Stimulated activated CD4-positive, alpha-beta T cell treated with anti-CD3 and anti-CD28 coated beads, Interleukin-1b, Interleukin-23, amount 100 ng/mL, for 48 hours (primary cell): ENCODE measurements around the gene PYGB.
"Not testable (repeated sequence)": the region's sequence is repeated elsewhere in the genome, so short reads cannot be mapped to it uniquely, and the experiment has no call there.

Experiments used
- DNase-seq: peaks from one replicate; pipeline ENCODE4 v3.0.0-alpha.2; 2020

PYGB gene

DNA sequence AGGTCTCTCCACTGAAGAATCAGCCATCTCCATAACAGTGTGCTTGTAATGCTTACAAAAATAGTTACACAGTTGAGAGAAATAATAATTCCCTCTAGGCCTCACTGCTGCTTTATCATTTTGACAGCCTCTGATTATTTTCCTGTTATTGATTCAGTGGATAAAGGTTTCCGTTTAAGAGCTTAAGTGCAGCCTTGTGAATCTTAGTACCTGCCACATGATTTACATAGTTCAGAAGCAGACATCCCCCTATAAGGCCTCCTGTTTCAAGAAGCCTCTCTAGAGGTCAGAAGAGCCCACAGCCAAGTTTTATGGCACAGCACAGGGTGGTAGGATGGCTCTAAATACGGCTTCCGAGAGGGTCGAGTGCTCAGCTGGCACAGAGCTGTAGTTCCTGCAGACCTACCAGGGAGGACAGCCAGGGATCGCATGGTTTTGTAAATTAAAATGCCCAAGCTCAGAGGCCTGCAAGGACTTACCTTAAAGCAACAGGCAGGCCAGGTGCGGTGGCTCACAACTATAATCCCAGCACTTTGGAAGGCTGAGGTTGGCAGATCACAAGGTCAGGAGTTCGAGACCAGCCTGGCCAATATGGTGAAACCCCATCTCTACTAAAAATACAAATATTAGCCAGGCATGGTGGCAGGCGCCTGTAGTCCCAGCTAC lies 17.6 kb upstream of the PYGB start:
- no peak for DNase-seq

DNA sequence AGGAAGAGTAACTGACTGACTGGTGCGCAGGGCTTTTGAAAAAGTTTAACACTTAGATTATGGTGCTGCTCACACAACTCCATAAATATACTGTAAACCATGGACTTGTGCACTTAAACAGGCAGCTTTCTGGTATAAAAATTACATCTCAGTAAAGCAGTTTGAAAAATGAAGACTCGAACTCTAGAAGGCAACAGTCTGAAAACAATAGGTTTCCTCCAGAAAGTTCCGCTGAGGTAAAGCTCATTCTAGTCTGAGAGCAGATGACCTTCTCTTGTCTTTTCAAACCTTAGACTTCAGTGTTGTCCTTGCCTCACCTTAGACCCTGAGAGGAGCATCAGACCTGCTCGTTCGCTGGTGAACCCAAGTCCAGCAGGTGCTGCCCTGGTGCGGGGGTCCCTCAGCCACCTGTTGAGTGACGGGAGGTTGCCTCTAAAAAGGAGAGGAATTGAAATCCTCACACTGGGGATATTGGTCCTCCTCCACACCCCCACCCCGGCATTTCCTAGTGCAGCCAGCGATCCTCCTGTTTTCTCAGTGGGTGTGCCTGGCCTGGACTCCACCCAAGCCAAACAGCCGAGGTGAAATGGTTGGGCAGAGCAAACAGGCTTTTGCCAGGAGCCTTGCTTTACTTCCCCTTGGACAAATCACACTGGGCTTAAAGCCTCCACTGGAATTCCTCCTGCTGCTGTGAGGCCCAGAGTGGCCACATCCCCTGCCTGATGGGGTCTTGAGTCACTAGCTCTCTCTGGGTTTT lies 14.7 kb upstream of the PYGB start:
- DNase-seq: no peak

DNA sequence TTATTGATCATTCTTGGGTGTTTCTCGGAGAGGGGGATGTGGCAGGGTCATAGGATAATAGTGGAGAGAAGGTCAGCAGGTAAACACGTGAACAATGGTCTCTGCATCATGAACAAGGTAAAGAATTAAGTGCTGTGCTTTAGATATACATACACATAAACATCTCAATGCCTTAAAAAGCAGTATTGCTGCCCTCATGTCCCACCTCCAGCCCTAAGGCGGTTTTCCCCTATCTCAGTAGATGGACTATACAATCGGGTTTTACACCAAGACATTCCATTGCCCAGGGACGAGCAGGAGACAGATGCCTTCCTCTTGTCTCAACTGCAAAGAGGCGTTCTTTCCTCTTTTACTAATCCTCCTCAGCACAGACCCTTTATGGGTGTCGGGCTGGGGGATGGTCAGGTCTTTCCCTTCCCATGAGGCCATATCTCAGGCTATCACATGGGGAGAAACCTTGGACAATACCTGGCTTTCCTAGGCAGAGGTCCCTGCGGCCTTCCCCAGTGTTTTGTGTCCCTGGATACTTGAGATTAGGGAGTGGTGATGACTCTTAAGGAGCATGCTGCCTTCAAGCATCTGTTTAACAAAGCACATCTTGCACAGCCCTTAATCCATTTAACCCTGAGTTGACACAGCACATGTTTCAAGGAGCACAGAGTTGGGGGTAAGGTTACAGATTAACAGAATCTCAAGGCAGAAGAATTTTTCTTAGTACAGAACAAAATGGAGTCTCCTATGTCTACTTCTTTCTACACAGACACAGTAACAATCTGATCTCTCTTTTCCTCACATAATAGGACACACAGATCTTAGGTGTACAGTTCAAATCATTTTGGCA lies 13.7 kb upstream of the PYGB start:
- not testable (repeated sequence) for DNase-seq

- DNase-seq: no peak
Measured at GRCh38 chr20:25236450-25237304, 11.2 kb upstream of the PYGB start.

DNA sequence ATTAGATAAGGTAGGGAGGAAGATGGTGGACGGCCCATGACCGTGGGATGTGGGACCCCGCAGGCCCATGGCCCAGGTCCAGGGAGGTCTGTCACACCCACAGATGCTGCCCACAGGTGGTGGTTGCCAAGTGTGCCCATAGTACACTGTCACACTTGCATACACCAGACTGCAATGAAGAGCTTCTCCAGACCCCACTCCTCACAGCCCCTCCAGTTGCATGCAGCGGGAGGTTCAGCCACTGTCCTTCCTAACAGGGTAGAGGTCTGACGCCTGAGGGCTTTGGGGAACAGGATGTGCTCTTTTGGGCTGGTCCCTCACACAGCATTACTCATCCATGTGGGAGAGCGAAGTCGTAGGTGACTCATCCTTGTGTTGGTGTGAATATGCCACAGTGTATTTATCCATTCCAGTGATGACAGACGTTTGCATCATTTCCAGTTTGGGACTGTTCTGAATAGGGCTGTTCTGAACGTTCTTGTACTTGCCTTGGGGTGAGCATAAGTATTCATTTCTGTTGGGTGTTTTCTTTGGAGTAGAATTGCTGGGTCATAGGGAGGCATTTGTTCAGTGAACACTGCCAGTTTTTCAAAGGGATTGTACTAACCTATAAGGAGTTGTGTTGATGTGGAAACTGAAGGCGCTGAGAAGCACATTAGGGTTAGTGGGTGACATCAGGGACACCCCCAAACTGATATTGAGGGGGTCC lies 10.1 kb upstream of the PYGB start:
- DNase-seq: peak; percentile 82

- no peak for DNase-seq
Measured at GRCh38 chr20:25238319-25239037, 9.4 kb upstream of the PYGB start.

- DNase-seq: no peak
Measured at GRCh38 chr20:25239387-25240370, 8.2 kb upstream of the PYGB start.

DNA sequence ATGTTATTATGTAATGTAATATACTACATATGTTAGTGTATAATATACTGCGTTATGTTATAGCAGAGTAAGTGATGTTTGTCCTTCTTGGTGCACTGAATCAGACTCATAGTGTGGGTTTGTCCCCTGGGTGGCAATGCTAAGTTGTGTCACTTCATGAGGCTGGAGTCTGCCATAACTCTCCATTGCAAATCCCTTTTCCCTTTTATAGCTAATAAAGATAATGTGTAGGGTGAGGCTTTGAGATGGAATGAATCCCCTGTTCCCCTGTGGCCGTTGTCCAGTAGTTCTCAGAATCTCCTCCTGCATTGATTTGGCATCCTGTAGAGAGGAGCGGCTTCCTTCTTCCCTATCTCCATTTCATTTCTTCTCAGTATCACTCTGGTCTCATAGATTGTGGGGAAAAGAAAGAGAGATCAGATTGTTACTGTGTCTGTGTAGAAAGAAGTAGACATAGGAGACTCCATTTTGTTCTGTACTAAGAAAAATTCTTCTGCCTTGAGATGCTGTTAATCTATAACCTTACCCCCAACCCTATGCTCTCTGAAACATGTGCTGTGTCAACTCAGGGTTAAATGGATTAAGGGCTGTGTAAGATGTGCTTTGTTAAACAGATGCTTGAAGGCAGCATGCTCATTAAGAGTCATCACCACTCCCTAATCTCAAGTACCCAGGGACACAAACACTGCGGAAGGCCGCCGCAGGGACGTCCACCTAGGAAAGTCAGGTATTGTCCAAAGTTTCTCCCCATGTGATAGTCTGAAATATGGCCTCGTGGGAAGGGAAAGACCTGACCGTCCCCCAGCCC lies 6.8 kb upstream of the PYGB start:
- DNase-seq: not testable (repeated sequence)

GRCh38 chr20:25241659-25241955 lies 6.3 kb upstream of the PYGB start:
- DNase-seq: not testable (repeated sequence)

DNA sequence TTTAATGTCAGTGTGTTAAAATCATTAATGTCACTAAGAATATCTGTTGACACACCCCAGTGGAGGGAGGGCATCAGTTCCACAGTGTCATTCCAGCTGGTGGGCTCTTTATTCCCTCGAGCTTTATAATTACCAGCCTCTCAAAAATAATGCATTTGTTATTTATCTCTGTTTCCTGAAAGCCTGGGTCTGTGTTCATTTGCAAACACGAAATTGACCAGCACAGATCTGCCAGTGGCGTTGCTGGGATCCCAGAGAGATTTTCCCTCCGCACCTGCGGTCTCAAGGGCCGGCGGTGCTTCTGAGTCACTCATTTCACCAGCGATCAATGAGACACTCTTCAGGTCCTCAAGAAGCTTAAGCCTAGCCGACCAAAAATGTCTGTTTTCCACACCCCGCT lies 5.7 kb upstream of the PYGB start:
- DNase-seq: no peak

DNA sequence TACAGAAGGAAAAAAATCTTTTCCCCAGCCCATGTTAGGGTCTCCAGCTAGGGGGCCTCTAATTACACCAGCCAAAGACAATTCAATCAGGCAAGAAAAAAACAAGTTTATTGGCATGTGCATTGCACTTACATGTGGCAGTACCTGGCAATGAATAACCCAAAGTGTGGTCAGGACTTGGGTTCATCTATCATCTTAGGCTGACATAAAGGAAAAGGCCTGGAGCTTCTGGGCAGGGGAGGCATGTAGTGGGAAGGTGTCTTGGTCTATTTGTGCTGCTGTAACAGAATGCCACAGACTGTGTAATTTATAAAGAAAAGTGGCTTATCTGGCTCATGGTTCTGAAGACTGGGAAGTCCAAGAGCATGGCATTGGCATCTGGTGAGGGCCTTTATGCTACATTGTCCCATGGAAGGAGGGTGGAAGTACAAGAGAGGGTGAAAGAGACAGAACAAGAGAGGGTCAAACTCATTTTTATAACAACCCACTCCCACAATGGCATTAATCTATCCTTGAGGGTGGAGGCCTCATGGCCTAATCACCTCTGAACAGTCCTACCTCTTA lies 4.4 kb upstream of the PYGB start:
- DNase-seq: no peak

DNA sequence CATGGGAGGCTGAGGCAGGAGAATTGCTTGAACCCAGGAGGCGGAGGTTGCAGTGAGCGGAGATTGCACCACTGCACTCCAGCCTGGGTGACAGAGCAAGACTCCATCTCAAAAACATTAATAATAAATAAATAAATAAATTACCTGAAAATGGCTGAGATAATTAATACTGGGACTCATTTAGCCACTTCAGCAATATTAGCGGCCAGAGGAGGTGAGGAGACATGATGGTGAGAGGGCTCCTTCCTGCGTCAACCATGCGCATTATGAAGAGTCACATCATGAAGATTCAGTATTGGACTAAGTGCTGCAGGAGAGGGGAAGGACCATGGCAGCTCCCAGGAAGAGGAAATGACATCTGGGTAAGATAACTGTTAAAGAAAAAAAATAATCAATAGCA lies 2.9 kb upstream of the PYGB start:
- no peak for DNase-seq

GRCh38 chr20:25245461-25245860 lies 2.4 kb upstream of the PYGB start:
- DNase-seq: no peak

- DNase-seq: no peak
Measured at GRCh38 chr20:25246182-25246999, 1.5 kb upstream of the PYGB start.

DNA sequence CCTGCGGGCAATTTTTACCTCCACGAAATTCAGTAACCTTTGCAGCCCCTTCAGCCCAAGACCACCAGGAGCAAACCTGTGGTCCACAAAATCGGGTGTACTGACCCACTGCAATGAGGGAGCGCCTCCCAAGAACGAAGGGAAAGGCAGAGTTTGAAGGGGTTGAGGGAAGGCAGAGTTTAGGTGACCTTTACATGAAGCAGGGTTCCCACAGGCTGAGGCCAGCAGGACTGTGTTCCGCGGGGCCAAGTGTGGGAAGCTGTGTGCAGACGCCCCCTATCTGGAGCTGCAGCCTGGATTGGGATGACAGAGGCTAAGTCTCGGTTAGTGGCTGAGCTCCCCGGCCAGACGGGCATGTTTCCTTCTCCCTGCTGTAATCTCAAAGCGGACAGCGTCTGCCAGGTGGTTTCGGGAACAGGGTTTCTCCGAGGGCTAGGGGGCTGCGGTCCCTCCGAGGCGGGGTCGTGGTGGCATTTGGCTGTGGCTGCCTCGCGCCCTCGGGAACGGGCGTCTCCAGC lies 826 bp upstream of the PYGB start:
- DNase-seq: no peak

DNA sequence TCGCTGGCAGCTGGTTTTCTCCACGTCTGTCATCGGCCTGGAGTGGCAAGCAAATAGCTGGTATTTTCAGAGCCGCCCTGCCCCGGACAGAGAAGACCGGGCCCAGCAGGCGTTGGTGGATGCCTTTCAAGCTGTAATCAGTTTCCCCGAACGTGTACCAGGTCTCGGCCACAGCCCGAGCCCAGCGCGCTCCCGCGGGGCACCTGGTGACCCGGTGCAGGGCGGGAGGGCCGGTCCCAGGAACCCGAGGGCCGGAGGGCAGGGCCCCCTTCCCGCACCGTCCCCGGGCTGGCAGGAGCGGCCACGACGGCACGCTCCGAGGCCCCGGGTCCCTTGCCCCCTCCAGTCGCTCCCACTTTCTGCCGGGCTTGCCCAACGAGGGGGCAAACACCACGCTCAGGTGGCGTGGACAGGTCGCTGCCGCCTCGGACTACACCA lies 348 bp upstream of the PYGB start:
- DNase-seq: no peak

DNA sequence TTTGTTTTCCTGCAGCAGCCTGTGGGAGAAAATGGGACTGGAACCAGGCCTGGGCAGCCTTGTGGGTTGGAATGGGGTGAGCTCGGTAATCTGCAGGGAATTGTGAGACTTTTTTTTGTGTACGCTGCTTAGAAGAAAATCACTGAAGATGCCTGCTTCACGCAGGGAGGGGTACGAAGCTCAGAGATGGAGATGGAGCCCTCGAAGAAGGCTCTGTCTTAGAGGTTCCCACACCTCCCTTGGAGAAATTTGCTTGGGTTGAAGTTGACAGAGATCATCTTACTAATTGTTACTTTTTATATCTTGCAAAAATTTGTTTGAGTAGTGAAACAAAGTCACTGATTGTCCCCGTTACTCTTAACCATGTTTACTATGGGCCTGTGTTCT lies 894 bp downstream of the PYGB start:
- DNase-seq: no peak
